Islet of Langerhans (tissue), 1 donor: ENCODE data around the gene UBE2J1.
"Not testable (repeated sequence)": the region's sequence is repeated elsewhere in the genome, so short reads cannot be mapped to it uniquely, and the experiment has no call there.

Experiments used
- FAIRE-seq: peaks from one replicate; lab custom pipeline; 2011; peaks lifted over from hg19 to GRCh38; lab: Jason Lieb, UNC

UBE2J1 gene

DNA sequence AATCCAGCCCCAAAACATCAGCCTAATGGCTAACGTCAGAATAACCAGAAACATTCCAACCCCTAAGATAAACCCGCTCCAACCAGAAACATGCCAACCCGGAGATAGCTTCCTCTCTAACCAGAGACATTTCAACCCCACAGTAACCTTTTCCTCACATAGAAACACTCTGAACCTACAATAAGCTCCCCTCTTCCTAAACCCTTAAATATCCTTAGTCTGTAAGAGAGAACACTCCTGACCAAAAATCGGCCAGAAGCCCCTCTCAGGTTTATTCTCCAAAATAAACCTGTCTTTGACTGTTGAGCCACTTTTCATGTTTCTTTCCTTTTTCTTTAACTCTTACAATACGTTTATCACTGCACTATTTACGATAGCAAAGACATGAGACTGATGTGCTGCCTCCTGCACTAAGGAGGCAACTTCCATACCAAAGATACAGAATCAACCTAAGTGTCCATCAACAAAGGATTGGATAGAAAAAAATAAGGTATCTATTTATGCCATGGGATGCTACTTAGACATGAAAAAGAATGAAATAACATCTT, 32.4 kb downstream of the UBE2J1 start:
- FAIRE-seq: no peak

DNA sequence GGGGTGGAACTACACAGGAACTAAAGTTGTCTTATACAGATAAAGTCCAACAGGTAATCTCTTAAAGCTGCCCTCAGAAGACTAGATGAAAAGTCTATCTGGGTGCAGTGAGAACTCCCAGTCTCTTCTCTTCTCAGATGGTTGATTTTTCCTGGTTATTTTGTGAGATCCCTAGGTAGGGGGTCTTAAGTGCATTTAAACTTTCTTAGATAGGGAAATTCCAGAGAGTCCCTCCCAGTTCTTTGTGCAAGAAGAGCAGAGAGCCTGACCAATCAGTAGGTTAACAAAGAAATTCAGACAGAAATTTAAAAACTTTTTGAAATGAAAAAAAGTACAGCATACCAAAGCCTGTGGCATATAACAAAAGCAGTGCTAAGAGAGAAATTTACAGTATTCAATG, 35.5 kb downstream of the UBE2J1 start:
- no peak for FAIRE-seq

DNA sequence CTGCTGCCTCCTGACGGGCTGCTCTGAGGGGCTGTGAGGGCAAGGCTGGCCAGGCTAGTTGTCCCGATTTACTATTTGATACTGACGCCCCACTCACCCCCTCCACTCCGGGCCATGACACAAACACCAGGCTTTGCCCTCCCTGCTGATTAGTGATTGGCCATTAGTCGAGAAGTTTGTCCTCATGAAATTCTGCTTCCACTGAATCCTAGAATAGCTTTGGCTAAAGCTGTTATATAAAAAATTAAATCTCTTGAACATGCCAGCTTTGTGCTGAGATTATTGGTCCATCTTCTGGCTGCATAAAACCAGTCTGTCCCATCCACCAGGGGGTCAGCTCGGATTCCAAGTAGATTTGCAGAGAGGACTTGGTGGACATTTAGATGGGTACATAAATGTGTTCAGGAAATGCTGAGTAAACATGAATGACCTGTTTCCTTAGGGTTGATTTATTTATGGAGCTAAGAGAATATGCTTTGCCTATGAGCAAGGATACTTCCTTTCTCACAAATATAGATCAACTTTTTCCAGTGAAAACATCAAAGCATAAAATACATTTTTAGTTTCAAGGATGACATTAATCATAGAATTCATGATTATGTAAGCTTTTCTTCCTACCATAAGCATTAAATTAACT, 37.2 kb downstream of the UBE2J1 start, which contains the start of gene GABRR2:
TSS of gene GABRR2 (minus strand) at position 51 of the 637 bp plus-strand sequence. CDS start 134 bp downstream, outside the sequence.
- no peak for FAIRE-seq

DNA sequence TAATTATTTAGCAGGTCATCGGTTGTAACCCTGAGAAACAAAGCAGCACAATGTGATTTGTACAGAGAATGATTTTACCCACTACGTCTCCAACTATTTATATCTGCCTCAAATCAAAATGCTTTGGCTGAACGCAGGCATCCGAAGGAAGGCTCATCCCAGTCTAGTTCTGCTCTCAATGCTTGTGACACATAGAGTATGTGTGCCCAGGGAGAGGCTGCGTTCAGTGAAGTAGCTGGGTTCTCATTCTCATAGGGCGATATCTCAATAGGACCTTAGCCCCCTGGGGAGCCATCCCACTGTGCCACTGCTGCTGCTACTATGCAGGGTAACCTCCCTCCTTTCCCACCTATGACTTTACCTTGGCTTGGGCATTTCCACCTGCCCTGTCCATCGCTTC, 37.8 kb downstream of the UBE2J1 start:
- no peak for FAIRE-seq

DNA sequence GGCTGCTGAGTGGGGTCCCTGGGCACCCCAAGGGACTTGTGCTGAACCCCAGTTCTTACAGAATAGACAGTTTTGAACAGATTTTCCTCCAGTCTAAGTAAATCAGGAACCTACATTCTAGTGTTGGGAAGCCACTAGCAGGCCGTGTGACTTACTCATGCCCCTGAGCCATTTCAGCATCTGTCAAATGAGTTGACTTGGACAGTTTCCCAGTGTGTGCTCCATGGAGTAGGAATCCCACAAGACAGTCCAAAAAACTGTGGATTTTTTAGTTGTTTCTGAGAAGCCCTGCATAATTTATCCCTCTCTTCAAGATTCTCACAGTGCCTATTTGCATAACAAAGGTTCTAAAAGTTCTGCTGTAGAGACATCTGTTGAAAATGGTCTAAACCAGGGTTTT, 39.5 kb downstream of the UBE2J1 start:
- FAIRE-seq: no peak

DNA sequence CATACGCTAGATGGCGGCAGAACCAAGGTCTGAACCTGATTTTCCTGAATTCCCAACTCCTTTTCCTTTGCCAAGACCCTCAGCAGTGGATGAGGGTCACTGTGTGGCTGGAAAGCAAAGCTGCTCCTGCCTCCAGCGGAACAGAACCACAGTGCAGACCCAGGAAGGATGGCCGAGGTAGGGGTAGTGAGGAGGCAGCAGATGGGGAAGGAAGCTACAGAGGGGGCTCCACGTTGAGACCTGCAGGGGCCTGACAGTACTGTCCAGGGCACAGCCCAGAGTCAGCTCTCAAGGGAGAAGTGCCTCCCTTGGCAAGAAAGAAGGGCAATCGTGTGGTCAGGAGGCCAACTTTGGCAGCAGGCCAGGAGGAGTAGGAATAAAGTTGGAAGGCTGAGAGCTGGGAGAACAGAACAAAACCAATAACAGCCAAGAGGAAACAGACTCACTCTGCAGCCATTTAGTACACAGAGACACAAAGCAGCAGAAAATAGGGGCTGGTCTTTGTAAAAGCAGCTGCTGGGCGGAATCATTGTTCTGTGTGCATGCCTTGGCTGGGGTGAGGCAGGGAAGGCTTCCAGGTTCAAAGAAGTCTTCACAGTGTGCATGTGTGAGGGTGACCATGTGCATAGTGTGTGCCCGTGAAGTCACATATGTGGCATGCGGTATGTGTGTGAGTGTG, 40.5 kb downstream of the UBE2J1 start:
- FAIRE-seq: no peak

DNA sequence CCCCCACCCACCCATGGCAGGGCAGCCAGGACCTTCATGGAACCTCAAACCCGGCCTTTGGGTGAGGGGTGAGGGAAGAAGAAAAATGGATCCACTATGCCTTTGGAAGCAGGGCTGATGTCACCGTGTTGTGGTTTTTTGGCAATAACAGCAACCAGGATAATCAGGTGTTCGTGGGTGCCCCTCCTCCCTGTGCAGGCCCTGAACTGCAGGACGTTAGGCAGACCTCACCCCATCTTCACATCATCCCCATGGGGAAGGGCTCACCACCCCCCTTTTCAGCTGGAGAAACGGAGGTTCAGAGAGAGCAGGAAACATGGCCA, 41.0 kb downstream of the UBE2J1 start:
- FAIRE-seq: no peak

DNA sequence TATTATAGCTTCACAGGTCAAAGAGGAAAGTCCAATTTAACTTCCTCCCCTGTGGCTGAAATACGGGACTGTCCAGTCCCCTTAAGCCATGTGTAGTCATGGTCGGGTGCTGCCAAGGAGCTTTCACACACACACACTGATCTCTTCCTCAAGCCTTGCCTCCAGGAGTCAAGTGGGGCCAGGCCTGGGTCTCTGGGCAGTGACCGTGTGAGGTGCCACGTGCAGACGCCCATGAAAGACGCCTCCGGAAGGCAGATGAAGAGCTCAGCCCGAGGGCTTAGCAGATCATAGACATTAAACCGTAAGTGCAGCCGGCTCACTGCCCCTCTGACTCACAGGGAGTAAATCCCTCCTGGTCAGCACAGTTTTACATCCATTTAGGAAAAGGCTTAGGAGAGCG, 41.6 kb downstream of the UBE2J1 start:
- FAIRE-seq: no peak

DNA sequence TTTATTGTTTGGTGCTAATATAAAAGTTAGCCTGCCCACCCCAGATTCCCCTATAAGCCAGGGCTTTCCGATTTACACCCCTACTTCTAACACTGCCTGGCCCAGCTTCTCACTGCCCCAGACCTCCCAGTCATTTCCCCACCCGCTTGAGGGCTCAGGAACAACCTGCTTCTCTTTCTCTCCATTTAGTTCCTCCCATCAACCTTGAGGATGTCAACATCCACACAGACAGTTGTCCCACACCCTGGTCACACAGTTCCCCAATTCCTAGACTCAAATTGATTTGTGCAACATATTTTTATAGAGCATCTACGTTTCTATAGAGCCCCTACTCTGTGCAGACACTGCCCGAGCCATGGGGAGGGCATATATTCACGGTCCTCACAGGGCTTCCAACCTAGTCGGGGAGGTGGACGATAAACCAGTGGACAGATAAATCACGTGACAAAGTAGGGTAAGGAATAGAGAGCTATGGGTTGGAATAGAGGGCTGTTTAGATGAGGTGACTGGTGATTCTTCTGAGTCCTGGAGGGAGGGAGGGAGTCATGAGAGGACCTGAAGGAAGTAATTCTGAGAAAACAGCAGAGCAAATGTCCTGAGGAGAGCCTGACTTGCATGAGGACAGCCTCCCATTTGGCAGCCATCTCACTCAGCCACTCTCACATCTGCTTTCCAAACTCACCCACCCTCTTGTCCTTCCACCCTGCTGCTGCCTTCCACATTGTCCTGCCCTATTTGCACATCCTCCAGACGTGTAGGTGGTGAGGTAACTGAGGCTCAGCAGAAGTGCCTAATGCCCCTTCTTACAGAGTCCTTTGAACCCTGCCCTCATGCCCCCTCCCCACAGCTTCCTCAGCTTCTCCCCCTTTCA, 43.8 kb downstream of the UBE2J1 start:
- no peak for FAIRE-seq

DNA sequence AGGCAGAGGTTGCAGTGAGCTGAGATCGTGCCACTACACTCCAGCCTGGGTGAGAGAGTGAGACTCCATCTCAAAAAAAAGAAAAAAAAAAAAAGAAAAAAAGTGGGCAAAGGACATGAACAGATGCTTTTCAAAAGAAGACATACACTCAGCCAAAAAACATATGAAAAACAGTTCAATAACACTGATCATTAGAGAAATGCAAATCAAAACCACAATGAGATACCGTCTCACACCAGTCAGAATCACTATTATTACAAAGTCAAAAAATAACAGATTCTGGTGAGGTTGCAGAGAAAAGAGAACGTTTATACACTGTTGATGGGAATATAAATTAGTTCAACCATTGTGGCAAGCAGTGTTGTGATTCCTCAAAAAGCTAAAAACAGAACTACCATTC, 48.0 kb downstream of the UBE2J1 start:
- not testable (repeated sequence) for FAIRE-seq

DNA sequence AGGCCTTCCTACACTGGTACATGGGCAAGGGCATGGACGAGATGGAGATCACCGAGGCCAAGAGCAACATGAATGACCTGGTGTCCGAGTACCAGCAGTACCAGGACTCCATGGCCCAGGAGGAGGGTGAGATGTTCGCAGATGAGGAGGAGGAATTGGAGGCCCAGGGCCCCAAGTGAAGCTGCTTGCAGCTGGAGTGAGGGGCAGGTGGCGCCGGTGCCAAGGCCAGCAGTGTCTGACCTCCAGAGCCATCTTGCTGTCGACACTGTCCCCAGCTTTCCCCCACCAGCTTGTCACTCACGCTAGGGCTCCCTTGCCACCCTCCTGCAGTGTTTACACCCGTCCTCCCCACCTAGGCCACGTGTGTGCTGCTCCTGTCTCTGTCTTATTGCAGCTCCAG, 49.6 kb downstream of the UBE2J1 start:
- no peak for FAIRE-seq

DNA sequence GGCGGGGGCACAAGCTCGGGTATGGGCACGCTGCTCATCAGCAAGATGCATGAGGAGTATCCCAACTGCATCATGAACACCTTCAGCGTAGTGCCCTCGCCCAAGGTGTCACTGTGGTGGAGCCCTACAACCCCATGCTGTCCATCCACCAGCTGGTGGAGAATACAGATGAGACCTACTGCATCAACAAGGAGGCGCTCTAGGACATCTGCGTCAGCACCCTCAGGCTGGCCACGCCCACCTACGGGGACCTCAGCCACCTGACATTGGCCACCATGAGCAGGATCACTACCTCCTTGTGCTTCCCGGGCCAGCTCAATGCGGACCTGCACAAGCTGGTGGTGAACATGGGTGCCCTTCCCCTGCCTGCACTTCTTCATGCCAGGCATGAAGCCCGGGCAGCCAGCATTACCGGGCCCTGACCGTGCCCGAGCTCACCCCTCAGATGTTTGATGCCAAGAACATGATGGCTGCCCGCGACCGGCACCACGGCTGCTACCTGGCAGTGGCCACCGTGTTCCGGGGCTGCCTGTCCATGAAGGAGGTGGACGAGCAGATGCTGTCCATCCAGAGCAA, 50.2 kb downstream of the UBE2J1 start:
- FAIRE-seq: no peak

DNA sequence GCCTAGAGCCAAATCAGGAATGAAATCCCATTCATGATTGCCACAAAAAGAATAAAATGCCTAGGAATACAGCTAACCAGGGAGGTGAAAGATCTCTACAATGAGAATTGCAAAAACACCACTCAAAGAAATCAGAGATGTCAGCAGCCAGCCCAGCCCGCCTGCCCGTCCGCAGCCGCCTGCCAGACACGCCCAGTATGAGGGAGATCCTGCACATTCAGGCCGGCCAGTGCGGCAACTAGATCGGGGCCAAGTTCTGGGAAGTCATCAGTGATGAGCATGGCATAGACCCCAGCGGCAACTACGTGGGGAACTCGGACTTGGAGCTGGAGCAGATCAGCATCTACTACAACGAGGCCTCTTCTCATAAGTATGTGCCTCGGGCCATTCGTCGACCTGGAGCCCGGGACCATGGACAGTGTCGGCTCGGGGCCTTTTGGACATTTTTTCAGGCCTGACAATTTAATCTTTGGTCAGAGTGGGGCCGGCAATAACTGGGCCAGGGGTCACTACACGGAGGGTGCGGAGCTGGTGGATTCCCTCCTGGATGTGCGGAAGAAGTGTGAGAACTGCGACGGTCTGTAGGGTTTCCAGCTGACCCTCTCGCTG, 50.8 kb downstream of the UBE2J1 start:
- no peak for FAIRE-seq

DNA sequence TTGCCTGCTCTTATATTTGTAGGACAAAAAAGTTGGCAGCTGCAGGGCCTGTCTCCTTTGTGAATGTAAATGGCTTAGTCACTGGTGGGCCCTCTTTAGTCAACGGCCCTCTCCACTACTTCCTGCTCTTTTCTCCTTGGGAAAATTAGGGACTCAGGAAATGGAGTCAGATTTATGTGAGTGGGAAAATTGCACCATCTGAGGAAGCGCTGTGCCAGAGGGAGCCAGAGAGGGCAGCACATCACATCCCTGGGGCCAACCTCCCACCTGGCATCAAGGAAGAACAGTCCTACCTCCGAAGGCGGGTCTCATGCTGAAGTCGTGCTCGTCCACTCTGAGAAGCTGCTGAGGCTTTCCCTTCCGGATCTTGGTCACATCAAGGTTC, 53.1 kb downstream of the UBE2J1 start:
- no peak for FAIRE-seq

DNA sequence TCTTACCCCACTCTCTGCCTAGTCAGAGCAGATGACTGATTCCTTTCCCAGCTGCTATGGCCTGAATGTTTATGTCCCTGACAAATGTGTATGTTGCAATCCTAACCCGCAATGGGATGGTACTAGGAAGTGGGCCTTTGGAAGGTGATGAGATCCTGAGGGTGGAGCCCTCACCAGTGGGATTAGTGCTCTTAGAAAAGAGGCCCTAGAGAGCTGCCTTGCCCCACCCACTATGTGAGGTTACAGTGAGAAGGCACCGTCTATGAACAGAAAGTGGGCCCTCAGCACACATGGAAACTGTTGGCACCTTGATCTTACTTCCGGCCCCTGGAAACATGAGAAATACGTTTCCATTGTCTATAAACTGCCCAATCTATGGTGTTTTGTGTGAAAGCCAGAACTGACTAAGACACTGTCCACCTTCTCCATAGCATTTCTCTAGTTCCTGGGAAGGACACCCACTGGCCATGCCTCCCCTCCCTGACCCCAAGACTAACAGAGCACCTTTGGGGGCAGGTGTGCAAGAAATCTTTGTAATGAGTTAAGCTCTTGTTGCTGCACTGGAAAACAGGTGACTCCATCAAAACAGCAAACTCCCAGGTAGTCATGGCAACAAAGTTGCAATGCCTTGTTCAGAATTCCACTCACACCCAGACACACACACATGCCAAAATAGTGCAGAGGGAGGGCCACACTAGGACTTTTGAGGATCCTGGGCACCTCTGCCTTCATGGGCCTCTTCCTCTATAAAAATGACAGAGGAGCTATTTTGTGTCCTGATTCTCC, 53.6 kb downstream of the UBE2J1 start:
- no peak for FAIRE-seq

DNA sequence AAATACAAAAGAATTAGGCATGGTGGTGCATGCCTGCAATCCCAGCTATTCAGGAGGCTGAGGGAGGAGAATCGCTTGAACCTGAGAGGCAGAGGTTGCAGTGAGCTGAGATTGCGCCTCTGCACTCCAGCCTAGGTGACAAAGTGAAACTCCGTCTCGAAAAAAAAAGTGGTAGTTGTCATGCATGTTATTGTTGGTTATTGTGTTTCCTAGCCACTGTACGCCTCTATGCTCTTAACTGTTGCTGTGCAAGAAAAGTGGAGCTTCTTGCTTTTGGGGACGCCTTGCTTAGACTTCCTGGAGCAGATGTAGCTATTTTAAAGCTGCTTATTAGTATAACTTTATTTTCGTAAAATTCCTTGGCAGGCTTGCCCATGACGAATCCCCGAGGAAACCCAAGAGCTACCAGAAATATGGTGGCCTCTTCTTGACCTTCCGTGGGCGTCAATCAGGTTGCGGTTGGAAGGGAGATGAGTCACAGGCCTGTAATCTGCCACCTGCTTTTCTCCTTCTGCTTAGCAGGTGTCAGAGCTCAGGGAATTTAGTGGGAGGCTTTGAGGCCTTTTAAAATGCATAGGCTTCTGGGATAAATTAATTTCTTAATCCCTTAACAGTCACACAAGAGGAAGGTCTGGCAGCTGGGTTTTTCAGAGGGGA, 54.7 kb downstream of the UBE2J1 start:
- no peak for FAIRE-seq

DNA sequence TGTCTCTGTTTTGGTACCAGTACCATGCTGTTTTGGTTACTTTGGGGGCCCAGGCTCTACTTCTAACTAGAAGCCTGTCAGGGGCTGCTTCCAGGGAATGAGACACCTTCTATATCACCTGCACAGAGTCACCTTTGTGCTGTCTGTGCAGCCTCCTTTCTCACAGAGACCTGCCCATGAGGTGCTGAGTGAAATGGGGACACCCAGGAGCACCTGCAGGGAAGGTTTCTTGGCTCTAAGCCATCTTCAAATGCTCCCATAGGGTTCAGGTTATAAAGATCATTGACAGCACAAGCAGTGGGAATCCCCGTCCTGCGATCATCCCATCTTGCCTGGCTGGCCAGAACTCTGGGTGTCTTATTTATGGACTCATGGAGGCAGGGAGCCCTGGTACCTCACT, 56.5 kb downstream of the UBE2J1 start:
- no peak for FAIRE-seq

DNA sequence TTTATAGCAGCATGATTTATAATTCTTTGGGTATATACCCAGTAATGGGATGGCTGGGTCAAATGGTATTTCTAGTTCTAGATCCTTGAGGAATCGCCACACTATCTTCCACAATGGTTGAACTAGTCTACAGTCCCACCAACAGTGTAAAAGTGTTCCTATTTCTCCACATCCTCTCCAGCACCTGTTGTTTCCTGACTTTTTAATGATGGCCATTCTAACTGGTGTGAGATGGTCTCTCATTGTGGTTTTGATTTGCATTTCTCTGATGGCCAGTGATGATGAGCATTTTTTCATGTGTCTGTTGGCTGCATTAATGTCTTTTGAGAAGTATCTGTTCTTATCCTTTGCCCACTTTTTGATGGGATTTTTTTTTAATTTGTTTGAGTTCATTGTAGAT, 57.4 kb downstream of the UBE2J1 start:
- FAIRE-seq: not testable (repeated sequence)

DNA sequence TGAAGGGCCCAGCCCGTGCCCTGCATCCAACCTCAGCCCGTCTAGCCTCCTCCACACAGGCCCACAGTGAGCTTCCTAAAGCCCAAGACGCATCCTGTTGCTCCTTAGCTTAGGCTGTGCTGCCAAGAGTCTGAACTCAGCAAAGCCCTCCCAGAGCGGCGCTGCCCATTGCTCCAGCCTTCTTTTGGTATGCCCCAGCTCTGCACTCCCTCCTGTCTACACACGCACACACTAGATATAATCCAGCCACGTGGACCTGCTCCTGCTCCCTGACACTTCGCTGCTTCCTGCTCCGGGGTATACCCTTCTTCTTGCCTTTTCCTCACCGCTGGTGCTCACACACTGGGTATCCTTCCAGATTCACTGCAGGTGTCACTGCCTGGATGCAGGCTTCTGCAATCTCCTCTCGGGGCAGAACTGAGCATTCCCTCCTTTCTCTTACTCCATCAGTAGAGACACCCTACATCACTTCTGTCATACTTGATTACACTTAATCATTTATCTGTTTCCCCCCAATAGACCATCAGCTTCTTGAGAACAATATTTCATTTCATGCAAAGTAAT, 61.2 kb downstream of the UBE2J1 start:
- FAIRE-seq: no peak

DNA sequence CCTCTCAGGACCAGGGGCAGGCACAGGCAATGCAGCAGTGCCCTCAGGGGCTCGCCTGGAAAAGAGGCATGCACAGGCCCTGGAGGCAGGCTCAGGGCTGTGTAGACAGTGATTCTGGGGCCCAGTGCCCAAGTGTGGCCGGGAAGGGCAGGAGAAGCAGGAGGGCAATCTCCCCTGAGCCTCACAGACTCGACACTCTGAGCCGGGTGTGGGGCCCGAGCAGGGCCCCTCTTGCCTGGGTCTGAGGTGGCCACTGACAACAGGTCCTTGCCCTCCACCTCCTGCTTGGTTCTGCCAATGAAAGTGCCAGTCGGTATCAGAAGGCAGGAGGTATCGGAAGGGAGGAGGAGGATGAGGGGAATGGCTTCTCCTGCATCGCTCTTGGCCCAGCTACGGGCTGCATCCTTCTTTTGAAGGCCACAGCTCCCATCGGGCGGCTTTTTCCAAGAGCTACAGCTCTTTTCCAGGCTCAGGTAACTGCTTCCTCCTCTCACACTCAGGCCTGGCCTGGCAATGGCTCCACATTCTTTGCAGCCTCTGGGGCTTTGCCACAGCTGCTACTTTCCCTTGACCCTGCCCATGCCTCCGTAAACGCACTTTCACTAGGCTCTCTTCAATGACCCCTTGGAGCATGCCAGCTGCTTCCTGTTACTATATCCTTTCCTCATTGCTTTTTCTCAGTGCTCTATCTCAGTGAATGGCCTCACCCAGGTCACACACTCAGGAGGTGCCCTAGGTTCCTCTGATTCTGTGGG, 61.9 kb downstream of the UBE2J1 start:
- FAIRE-seq: no peak
